A549 (cell line): ENCODE results near the gene PRKCQ.

Source experiments
- EP300 ChIP-seq, 2 experiments: fragments of >200 bp; sonication (Bioruptor Twin); formaldehyde crosslinking; IDR thresholded peaks; 2 replicates in 1 of 2; 3 replicates in 1 of 2; pipeline ENCODE4 v1.6.1; 2016 to 2017
- POLR2A ChIP-seq: IDR thresholded peaks from 2 replicates; pipeline ENCODE4 v1.6.1; 2012; ENCODE audit warnings: mild to moderate bottlenecking, low read length
- TF ChIP-seq, protein P1 (sequence below): fragments of >200 bp; sonication (Bioruptor Twin); formaldehyde crosslinking; IDR thresholded peaks from 3 replicates; pipeline ENCODE4 v1.5.1; 2016
- TF ChIP-seq, protein P2 (sequence below): IDR thresholded peaks from 2 replicates; pipeline ENCODE4 v1.6.1; 2012; ENCODE audit warnings: low read depth, borderline replicate concordance

GRCh38 chr10:6567884-6568283 lies 12.2 kb downstream of the PRKCQ start:
- TF ChIP-seq, protein P1, sequence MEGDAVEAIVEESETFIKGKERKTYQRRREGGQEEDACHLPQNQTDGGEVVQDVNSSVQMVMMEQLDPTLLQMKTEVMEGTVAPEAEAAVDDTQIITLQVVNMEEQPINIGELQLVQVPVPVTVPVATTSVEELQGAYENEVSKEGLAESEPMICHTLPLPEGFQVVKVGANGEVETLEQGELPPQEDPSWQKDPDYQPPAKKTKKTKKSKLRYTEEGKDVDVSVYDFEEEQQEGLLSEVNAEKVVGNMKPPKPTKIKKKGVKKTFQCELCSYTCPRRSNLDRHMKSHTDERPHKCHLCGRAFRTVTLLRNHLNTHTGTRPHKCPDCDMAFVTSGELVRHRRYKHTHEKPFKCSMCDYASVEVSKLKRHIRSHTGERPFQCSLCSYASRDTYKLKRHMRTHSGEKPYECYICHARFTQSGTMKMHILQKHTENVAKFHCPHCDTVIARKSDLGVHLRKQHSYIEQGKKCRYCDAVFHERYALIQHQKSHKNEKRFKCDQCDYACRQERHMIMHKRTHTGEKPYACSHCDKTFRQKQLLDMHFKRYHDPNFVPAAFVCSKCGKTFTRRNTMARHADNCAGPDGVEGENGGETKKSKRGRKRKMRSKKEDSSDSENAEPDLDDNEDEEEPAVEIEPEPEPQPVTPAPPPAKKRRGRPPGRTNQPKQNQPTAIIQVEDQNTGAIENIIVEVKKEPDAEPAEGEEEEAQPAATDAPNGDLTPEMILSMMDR, result no peak
- TF ChIP-seq POLR2A (no peak), EP300 (IDR thresholded peaks at IDR 0.05) (no peak)
- TF ChIP-seq, protein P2, sequence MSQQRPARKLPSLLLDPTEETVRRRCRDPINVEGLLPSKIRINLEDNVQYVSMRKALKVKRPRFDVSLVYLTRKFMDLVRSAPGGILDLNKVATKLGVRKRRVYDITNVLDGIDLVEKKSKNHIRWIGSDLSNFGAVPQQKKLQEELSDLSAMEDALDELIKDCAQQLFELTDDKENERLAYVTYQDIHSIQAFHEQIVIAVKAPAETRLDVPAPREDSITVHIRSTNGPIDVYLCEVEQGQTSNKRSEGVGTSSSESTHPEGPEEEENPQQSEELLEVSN, result no peak
